Stimulated activated CD8-positive, alpha-beta memory T cell treated with anti-CD3 and anti-CD28 coated beads, Interleukin-15, amount 100 ng/mL, for 24 hours (primary cell): ENCODE measurements around the gene KIF24.
"Not testable (repeated sequence)": the region's sequence is repeated elsewhere in the genome, so short reads cannot be mapped to it uniquely, and the experiment has no call there.

Source experiments
- DNase-seq: peaks from one replicate; pipeline ENCODE4 v3.0.0-alpha.2; 2020; ENCODE audit warnings: low read depth

The KIF24 gene

DNA sequence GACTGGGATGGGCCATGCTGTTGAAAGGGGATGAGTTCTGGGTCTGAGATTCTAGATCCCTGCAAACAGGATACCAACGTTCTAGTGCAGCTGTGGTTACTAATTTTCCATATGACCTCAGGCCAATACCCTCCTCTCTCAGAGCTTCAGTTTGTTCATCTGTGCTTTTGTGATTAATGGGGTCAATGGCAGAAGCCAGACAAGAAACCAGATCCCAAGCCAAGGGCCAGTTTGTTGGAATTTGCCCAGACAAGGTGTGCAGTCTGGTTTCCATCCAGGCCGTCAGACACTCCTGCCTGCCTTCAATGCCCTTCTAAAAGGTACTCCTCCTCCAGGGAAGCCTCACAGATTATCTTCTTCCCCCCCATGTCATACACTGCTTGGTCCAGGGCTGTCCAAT is 36.2 kb upstream of the KIF24 start:
- no peak for DNase-seq

DNA sequence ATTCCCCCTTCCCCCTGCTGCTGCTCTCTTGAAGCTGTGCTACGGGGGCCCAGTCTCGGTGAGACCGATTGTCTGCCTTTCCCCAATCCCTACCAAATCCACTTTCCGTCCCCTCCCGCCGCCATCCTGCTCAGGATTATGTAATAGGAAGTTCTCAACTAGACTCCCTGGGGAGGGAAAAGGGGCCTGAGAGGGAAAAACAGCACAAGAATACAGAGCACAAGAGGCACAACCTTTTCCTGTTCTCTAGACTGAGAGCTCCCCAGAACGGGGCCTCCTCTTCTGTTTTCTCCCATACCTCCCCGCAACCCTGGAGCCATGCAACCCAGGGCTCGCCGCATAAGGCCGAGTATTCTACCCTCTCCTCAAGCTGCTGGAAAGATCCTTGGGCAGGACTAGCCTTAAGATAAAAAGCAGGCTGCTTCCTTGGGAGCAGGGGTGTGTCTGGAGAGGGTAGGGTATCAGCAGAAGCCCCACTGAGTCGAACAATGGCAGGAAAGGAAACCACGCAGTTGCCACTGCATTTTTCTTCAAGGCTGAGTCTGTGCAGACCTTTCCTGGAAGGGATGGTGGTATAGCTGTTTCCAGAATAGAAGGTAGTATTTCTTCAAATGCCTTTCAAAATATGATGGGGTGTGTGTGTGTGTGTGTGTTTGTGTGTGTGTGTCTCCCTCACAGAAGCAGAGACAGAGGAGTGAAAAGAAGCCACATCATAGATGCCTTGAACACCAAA is 34.7 kb upstream of the KIF24 start:
- DNase-seq: no peak

- DNase-seq: no peak
Measured at GRCh38 chr9:34362614-34363214, 33.6 kb upstream of the KIF24 start.

DNA sequence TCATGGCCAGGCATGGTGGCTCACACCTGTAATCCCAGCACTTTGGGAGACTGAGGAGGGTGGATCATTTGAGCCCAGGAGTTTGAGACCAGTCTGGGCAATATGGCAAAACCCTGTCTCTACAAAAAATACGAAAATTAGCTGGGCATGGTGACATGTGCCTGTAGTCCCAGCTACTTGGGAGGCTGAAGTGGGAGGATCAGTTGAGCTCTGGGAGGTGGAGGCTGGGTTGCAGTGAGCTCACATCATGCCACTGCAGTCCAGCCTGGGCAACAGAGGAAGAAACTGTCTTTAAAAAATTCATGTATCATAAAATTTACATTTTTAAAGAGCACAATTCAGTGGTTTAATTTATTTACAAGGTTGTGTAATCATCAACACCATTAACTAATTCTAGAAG is 23.9 kb upstream of the KIF24 start:
- not testable (repeated sequence) for DNase-seq

- DNase-seq: not testable (repeated sequence)
Measured at GRCh38 chr9:34352122-34352652, 23.1 kb upstream of the KIF24 start.

DNA sequence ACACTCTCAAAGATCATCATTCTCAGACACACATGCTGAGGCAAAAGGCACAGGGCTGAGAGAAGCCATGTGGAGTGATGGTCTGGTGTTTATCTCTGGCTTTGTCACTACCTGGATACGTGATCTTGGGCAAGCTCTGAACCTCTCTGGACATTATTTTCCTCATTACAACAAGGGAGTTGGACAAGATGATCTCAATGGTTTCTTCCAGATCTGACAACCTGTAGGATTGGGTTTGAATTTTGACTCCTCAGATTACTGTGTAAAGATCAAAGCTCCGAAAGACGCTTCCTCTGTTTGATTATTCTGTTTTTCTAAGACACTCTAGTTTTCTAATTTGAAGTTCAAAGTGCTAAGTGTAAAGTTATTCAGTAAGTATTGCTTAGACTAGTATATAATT is 20.3 kb upstream of the KIF24 start:
- no peak for DNase-seq

GRCh38 chr9:34347800-34348158 is 18.7 kb upstream of the KIF24 start:
- DNase-seq: no peak

GRCh38 chr9:34346873-34347799 is 18.1 kb upstream of the KIF24 start:
- DNase-seq: no peak

- no peak for DNase-seq
Measured at GRCh38 chr9:34343605-34344004, 14.5 kb upstream of the KIF24 start.

GRCh38 chr9:34343090-34343489 is 14.0 kb upstream of the KIF24 start:
- no peak for DNase-seq

DNA sequence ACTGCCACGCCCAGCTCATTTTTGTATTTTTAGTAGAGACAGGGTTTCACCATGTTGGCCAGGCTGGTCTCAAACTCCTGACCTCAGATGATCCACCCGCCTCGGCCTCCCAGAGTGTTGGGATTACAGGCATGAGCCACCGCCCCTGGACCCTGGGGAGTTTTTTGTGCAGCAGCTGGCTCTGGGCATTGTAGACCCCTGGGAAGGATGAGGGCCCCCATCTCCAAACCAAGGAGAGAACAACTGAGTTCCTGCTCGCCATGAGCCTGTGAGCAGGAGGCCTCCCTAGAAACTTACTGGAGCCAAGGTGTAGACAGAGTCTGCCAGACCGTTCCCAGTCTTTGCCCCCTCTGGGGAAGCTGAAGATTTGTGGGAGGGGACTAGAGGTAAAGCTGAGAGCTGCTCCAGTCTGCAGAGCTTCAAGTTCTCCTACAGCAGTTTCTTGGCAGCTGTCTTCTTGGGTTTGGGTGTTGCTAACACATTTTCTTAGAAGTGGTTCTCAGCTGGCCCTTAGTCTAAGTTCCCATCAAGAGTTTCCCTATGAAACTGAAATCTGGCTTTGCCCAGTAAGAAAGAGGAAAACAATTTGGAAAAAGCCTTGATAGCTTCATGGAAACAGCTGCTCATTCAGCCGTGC is 12.7 kb upstream of the KIF24 start:
- no peak for DNase-seq

DNA sequence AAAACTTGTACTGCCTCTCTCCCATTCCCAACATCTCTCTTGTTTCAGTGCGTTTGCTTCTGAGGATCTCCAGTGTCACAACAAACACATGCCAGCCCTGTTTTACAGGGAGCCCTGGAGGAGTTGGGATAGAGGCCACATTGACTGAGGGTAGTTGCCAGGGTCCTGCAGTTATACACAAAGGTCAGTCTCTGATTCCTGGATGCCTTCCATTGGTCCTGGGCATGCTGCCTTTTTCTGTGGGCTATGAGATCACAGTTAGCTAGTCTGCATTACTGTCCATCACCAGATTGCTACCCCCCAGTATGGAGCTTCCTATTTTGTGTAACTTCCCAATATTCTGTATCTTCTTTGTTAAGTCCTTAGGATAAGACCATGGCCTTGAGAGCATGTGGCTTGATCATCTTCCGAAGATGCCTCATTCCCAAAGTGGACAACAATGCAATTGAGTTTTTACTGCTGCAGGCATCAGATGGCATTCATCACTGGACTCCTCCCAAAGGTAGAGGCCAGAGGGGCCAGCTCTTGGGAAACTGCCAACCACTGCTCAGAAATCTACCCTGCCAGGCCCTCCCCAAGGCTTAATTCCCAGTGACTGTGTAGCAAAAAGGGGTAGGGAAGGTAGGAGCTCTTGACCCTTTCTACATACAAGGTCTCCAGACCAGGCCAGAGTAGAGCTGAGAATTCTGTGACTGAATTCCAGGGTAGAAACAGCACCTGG is 9.8 kb upstream of the KIF24 start:
- DNase-seq: no peak

DNA sequence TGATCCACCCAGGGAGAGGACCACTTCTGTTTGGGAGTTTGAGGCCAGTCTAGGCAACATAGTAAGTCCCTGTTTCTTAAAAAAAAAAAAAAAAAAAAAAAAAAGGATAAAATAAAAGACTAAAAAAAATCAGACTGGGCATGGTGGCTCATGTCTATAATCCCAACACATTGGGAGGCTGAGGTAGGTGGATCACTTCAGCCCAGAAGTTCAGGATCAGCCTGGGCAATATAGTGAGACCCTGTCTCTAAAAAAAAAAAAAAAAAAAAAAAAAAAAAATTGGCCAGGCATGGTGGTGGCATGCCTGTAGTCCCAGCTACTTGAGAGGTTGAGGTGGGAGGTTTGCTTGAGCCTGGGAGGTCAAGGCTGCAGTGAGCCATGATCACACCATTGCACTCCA is 9.0 kb upstream of the KIF24 start:
- not testable (repeated sequence) for DNase-seq

- DNase-seq: no peak
Measured at GRCh38 chr9:34337403-34337802, 8.3 kb upstream of the KIF24 start.

DNA sequence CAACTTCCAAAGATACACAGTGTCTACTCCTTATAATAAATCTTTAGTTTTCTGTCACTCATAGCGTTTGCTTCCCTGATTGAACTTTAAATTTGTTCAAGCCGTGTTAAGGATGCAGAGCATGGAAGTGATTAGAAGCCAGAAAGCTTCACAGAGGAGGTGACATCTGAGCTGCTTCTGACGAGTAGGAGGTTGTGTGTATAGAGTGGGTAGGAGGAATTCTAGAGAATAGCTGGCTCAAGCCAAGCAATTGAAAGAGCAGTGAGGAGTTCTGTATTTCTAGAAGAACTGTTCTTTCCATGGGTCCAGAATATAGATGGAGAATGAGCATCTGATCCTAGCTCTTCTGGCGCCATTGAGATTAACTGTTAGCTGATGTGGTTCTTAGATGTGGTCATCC is 6.3 kb upstream of the KIF24 start:
- no peak for DNase-seq

DNA sequence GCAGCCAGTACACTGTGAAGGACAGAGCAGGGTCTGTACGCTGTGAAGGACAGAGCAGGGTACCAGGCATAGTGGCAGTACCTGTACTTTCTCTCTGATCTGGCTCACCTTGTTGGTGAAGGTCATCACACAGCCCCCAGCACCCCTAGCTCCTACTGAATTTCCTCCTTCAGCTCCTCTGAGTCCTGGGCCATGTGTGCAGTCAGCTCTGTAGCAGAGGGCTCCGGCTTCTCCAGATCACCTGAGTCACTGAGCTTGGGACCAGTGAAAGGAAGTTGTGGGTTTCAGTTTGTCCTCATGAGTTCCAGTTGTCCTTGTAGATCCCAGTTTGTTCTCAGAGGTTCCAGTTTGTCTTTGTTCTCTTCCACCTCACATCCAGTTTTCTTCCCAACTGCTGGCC is 5.8 kb upstream of the KIF24 start:
- DNase-seq: no peak

- DNase-seq: no peak
Measured at GRCh38 chr9:34334337-34334824, 5.3 kb upstream of the KIF24 start.

- no peak for DNase-seq
Measured at GRCh38 chr9:34333836-34334235, 4.8 kb upstream of the KIF24 start.

- no peak for DNase-seq
Measured at GRCh38 chr9:34332076-34332964, 3.3 kb upstream of the KIF24 start.

GRCh38 chr9:34331196-34331595 is 2.1 kb upstream of the KIF24 start:
- no peak for DNase-seq
